ENCODE results near the gene PDE6H.

Gene PDE6H

DNA sequence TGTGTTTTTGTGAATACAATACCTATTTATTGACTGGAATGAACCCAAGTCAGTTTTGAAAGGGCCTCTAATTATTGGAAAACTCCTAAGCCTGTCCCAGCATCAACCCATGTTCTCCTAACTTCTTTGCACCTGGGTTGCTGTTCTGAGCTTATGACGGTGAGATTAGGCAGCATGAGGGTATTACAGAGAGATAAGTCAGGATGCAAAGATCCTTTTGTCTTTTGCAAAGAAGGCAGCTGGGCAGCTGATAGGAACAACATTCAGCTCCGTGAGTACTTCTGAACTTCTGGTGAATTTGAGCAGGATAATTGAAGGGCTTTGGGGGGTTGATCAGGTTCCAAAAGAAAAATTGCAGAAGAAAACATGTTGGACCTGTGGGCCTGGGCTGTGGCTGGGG is at the start of gene PDE6H:
Gene PDE6H, plus strand, starts transcription at position 227 of the 400 bp plus-strand sequence. CDS start 4,971 bp downstream, outside the sequence.
- DNase-seq: no peak

DNA sequence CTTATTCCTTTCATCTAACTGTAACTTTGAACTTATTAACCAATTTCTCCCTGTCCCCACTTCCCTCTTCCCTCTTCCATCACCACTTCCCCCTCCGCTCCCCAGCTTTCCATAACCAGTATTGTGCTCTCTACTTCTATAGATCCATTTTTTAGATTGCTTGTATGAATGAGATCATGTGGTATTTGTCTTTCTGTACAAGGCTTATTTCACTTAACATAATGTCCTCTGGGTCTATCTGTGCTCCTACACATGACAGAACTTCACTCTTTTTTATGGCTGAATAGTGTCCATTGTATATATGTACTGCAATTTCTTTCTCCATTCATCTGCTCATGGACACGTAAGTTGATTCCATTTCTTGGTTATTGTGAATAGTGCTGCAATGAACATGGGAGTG is 48.9 kb upstream of the PDE6H start:
- no peak for DNase-seq

DNA sequence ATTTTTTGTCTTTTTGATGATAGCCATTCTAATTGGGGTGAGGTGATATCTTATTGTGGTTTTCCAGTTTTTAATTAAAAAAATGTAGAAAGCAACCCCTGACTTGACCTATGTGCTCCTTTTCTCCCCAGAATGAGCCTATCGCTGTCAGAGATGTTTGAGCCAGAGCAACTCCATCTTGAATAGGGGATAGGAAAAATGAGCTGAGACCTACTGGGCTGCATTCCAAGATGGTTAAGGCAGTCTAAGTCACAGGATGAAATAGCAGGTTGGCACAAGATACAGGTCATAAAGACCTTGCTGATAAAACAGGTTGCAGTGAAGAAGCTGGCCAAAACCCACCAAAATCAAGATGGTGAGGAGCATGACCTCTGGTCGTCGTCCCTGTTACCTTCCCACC is 48.3 kb upstream of the PDE6H start:
- DNase-seq: no peak

DNA sequence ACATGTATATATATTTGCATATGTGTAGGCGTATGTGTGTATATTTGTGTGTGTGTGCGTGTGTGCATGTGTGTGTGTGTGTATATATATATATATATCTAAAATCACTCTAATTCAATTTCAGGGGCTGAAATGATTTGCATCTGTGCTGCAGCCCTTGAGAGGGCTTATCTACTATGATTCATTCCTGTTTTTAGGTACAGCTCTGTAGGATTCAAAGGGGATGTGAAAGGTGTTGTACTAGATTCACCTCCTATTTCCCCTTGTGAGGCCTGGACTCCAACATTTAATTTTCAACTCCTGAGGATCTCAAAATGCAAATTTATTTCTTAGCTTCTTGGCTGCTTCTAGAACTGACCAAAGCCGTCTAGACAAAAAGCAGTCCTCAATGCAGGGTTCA is 45.6 kb upstream of the PDE6H start:
- no peak for DNase-seq

DNA sequence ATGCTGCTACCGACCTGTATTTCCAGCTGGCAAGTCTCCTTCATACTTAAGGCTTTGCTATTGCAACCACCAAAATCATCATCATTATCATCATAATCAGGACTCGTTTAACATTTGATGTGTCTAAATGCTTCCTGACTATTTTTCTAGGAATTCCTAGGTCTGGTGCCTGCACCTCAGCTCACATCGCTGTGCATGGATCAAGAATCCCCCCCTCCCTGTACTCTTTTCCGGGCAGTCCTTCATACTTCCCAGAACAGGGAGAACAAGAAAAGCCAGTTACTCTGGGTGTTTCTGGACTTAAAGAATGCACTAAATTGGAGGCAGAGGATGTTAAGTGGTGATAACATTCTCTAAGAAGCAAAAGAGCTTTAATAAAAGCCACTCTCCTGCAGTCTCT is 43.9 kb upstream of the PDE6H start:
- no peak for DNase-seq

DNA sequence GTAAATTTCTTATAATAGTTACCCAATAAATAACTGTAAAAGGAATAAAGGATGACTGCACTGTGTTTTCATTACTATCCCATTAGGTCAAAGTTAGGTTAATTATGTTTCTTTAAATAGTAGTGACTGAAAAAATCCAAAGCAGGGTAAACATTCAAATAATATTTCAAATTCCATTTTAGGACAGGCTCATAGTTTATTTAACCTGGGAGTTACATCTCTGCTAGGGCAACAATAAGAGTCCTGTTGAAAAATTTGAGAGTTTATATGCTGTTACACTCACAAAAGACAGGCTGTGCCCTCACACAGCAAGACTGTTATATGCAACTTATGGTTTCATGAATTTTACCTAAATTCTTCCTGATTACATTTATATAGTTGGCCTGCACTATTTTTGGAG is 42.5 kb upstream of the PDE6H start:
- no peak for DNase-seq

DNA sequence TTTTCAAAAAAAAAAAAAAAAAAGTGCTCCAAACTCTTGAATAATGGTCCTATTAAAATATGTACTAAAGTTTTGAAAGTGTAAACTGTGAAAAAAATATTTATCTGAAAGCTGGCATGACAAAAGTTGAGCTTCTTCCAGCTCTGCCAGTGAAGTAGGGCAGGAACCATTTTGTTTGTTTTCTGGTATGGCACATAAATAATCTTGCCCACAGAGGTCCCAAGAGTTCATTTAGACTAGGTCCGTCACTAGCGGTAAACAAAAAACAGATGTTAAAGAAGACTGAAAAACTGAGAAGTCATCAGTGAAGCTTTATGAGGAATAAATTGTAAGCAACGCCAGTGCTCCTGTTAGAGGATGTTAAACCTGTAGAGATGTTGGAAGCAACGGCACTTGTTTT is 41.5 kb upstream of the PDE6H start:
- DNase-seq: no peak

DNA sequence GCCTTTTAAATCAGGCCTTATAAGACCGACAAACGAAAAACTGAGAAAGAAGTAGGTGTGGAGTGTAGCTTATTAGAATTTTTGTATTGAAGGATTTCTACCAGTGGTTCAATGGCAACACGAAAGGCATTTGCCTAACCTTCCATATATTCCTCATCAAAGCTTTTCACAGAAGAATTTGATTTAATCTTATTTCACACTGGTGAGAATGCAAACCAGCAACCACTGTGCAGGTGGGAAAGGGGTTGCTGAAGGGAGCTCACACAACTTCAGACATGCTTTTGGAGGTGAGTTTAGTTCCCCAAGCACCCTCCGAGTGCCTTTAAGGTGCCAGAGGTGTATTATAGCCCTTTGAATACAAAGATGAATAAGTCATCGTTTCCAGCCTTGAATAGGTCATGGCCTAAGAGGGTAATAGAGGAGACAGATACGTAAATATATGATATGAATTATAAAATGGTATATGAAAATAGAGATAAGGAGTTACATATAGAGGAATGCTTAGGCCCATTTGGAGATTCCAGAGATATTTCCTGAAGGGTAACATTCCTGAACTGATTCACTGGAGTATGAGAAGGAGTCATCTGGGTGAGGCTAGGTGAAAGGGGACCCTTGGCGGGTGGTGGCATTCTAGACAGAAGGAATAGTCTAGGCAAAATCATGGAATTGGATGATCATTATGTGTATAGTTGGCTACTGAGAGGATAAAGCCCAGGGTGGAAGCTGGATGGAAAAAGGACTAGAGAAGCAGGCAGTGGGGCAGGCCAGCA is 40.9 kb upstream of the PDE6H start:
- no peak for DNase-seq

DNA sequence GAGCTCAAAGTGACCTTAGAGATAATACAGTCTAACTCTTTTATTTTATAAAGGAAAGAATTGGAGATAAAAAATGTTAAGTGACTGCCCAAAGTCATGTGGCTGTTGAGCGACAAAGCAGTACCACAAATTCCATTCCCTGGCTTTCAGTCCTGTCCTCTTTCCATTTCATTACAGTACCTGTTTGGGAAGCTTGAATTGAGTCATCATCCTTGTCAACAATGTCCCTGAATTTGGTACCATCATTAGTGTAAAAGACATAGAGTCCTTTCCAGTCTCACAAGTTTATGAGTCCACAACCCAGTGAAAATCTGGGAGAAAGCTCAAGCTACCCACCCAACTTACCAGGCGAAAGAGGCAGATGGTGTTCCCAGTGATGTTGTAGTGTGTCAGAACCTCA is 38.3 kb upstream of the PDE6H start:
- no peak for DNase-seq

DNA sequence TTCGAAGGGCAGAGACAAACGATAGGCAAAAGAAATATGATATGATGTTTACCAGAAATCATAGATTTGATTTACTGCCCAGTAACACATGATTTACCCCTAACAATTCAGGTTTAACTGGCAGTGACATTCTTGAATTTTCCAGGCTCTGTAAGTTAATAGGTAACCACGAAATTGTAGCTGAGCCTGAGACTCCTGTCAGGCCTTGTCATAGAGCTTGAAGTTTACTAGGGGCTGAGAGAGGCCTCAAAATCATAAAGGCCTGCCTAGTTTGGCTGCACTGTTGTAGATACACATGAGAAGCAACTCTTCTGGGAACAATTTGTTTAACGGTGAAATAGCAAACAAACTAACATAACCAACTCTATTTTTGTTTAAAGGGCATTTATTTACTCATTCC is 37.8 kb upstream of the PDE6H start:
- no peak for DNase-seq

DNA sequence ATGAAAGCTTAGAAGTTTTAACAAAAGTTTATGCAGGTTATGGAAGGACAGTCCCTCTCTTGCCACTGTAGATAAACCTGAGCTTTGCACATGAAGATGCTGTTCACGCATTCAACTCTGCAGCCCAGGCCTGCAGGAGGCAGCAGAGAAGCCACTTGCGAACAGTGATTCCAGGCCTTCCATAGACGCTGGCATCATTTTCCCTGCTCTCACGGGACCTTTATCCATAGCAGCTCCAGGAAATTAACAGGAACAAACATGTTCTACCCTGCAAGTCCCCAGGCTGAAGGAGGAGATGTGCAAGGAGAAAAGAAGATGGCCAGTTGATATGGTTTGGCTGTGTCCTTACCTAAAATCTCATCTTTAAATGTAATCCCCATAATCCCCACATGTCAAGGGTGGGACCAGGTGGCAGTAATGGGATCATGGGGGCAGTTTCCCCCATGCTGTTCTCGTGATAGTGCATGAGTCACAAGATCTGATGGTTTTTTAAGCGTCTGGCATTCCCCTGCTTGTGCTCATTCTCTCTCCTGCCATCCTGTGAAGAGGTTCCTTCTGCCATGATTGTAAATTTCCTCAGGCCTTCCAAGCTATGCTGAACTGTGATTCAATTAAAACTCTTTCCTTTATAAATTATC is 36.5 kb upstream of the PDE6H start:
- DNase-seq: no peak

DNA sequence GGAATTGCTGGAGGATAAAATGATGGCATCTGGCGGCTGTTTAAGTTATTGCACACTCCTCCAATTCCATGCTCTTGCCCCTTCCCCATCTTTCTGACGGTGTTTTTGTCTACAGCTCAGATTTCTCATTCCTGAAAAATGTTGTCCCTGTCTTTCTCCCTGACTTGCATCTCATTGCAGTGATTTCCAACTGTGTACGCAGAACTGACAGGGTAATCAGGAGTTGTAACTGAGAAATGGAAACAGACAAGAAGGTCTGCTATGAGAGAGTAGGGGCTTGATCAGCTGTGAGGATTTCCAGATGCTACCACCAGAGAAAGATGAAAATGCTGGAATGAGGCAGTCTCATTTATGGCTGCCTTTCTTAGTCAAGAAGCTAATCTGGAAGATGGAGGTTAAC is 35.8 kb upstream of the PDE6H start:
- DNase-seq: no peak

DNA sequence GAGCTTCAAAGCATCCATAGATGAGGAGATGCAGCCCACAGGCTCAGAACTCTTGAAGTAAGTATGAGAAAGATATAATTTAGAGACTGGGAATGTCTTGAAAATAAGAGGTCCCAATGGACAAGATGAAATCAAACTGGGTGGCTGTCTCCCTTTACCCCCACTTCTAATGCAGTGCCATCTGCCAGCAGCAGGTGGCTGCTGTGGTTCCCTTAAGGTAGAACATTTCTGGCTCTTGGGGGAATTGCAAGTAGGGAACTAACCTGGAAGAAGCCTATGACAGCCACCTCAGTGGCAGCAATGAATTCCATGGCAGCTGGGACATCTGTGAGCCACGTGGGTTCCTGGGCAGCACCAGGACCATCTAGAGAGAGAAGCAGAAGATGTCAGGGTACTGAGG is 35.2 kb upstream of the PDE6H start:
- no peak for DNase-seq

DNA sequence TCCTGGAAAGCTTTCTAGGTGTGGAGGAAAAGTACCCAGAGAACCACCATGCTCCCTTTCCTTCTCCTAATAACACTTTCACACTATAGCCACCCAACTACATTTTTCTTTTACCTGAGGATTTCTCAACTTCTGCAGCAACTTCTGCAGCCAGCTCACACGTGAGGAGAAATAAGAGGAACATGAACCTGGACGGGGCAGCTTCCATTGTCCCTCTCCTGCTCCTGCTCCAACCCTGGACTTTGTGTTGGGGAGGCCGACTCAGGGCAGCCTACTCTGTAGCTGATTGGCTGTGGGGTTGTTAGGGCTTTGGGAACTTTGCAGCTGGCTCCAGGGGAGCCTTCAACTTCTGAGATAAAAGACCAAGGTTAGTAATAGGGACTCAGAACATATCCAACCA is 34.5 kb upstream of the PDE6H start, which contains the start of gene ERP27:
Gene ERP27, minus strand, starts transcription at position 237 of the 400 bp plus-strand sequence. Its CDS starts 29 bp downstream, at position 208.
- no peak for DNase-seq

DNA sequence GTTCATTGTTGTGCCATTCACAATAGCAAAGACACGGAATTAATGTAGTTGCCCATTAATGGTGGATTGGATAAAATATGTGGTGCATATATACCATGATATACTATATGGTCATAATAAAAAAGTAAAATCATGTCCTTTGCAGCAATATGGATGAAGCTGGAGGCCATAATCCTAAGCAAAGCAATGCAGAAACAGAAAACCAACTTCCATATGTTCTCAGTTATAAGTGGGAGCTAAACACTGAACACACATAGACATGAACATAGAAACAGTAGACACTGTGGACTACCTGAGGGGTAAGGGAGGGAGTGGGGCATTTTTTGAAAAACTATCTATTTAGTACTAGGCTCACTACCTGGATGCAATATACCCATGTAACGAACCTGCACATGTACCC is 31.5 kb upstream of the PDE6H start:
- no peak for DNase-seq

DNA sequence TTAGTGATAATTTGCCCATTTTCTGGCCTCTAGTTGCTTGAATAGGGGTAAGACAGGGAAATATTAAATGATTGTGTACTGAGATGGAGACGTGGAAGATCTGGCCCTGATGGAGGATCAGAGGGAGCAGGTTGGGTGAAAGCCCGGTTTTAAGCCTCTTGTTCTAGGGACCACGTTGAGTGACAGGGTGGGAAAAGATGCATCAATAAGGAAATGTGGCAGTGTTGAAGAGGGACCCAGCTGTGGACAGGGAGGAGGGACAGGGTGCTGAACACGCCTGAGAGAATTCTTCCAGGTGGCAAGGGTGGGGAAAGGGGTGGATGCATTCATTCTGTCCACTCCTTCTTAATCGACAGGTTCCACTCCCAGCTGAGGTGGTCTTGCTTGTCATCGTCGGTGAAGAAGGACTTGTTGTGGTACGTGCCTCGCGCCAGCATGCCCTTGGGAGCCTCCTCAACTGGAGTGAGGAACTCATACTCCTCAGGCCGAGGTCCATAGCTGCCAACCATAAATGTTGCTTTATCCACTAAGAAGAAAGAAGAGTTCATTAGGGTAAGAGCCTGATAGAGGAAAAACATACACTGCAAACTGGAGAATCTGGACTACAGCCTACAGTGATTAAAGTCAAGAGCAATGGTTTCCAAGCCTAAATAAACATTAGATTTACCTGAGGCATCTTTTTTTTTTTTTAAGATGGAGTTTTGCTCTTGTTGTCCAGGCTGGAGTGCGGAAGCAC is 30.5 kb upstream of the PDE6H start:
- DNase-seq: no peak

DNA sequence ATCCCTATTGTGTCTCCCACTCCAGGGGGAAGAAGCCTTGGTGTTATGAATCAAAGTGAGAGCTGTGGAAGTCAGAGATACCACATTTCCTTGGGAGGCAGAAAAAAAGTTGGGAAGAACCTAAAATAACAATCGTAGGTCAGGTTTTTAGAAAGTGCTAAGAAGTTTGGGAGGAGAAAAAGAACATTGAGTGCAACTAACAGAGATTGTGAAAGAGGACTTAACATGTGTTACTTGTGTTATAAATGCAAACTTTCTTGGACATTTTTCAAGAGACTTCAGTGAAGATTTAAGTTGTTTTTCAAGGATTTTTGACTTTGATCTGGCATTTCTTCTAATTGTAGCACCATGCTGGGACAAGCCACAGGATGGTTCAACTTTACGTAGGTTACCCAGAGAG is 26.7 kb upstream of the PDE6H start:
- no peak for DNase-seq

DNA sequence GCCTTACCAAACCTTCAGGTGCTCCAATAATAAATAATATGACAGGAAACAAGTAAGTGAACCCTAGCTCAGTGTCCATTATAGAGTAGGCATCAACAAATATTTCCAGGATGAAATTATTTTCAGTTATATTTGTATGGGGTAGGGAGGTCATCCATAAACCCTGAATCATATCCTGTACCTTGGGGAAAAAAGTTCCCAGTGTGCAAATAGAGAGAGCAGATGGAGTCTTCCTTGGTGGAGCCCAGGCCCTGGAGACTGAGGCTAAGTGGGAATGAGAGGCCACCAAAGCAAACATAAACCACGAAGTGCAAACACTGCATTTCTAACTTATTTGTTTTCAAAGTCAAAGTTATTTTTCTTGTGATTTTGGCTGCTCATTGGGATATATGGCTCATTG is 26.0 kb upstream of the PDE6H start:
- no peak for DNase-seq

DNA sequence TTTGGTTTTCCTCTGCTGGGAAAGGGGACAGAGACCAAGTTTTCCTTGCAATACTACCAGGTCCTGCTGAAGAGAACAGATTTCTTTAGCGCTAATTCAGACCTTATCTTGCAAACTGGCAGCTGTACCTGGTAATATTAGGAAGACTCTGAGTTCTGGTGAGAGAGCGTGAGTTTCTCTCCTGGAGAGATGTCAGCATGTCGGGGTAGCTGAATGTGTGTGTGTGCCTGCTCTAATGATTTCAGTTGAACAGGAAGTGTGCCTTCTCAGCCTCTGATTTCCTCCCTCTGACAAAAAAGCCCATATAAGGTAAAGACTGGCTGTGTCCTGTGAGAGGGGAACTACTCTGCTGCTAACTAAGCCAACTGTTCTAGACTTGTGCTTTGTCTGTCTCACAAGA is 24.2 kb upstream of the PDE6H start:
- no peak for DNase-seq

DNA sequence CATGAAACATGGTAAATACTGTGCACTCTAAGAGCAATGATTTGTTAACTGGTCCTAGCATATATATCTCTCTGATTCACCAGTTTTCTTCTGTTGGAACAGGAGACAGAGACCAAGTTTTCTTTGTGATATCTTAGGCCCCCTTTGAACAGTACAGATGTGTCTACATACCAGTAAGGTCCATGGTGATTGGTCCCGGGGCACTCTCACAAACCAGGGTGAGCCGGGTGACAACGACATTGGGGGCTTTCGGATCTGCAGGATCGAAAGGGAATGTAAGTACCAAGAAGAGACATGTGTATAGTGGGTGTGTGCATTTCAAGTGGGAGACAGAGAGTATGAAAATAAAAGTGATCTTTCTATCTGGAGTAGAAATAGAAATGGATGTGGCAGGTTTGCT is 23.2 kb upstream of the PDE6H start:
- no peak for DNase-seq

DNA sequence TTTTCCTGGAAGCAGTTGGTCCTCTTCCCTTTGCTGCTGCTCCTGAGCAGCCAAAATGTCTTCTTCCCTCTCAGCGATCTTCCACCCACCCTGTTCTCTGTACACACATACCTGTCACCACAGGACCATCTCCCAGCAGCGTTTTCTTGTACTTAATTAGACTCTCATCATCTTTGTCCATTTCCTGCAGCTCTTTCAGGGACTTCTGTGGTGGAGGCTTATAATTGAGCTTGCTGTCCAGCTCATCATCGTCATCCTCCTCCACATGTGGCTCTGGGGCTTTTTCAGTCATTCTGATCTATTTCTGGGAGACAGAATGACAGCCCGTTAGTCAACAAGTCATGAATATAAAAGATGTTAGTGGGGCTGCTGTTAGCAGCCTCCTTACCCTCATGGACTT is 22.4 kb upstream of the PDE6H start:
- no peak for DNase-seq

DNA sequence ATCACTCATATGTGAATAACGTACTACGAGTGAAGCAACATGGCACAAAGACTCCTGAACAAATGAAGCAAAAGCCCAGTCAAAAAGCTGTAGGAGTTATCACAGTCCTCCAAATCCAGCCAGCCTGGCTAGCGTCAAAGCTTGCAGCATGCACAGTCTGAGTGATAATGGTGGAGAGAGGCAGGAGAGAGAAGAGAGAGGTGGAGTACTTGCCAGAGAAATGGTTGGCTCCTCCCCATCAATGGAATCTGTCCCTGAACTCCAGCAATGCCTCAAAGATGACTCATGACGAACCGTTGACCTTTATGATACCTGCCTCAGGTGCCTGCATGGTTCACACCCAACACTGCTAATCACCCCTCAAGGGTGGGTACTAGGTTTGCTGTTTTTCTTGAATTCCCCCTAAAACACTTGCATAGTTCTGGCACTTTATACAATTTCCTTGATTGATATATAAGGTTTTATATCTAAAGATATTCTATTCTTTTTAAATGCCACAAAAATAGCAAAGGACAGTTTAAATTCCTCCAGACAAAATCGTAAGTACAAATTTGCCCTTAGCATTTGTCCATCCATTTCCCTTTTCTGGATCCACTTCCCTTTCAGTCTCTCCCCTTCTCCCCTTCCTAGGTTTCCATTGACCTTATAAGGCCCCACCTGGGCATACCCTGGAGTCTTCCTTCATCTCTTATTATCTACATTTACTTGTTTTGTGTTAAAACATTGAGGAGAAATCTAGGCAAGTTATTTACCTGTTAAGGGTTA is 21.7 kb upstream of the PDE6H start:
- DNase-seq: no peak

DNA sequence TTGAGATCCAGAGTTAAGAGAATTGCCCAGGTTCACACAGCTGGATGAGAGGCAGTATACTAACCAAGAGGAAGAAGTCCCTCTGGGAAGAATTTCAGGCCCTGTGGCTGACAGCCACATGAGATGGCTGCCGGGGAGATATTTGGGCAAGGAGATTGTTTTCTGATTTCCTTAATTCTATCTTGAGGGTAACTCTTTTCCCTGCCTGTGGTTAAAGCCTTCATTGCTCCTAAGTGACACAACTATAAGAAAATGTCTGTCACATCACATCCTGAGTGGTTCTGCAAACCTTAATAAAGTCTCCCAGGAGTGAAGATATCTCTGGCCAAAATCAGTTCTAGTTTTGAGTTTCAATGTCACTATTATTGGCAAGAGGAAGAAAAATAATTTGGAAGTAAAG is 21.0 kb upstream of the PDE6H start:
- DNase-seq: no peak

All from NCI-H1930 (cell line).